Fibroblast of mammary gland (primary cell): ENCODE measurements around the gene TSPAN19.

Source experiments
- DNase-seq: peaks from one replicate; pipeline ENCODE4 v3.0.0-alpha.2; 2010; ENCODE audit warnings: low read depth
- H3K4me3 ChIP-seq: 2 replicates; pipeline ENCODE4 v1.5.1; 2011; ENCODE audit warnings: low read depth, mild to moderate bottlenecking, low read length, moderate library complexity; ENCODE audit not compliant: control insufficient read depth
- CTCF ChIP-seq: conservative IDR thresholded peaks from 2 replicates; pipeline ENCODE4 v1.5.1; 2011; ENCODE audit warnings: low read depth, low read length, inconsistent platforms; ENCODE audit not compliant: control insufficient read depth, insufficient read depth

The TSPAN19 gene

GRCh38 chr12:85059594-85059993 lies 23.5 kb upstream of the TSPAN19 start:
- no peak for TF ChIP-seq CTCF
- no peak overlapping the region for H3K4me3 ChIP-seq
- DNase-seq: no peak

GRCh38 chr12:85058339-85058738 lies 22.3 kb upstream of the TSPAN19 start:
- no peak overlapping the region for H3K4me3 ChIP-seq
- no peak for TF ChIP-seq CTCF
- DNase-seq: no peak

- peak; percentile 85 for TF ChIP-seq CTCF
- no peak overlapping the region for H3K4me3 ChIP-seq
- peak; percentile 56 for DNase-seq
These were observed 21.4 kb upstream of the TSPAN19 start for GRCh38 chr12:85057370-85057963.

GRCh38 chr12:85043829-85044228 lies 7.8 kb upstream of the TSPAN19 start:
- DNase-seq: no peak
- H3K4me3 ChIP-seq: no peak overlapping the region
- no peak for TF ChIP-seq CTCF

GRCh38 chr12:85041395-85041794 lies 5.3 kb upstream of the TSPAN19 start:
- TF ChIP-seq CTCF: no peak
- H3K4me3 ChIP-seq: no peak overlapping the region
- no peak for DNase-seq

- peak overlapping the region; percentile 67 for H3K4me3 ChIP-seq
- no peak for TF ChIP-seq CTCF
- DNase-seq: no peak
These were observed 656 bp upstream of the TSPAN19 start for GRCh38 chr12:85036733-85037132.

GRCh38 chr12:85029456-85029855 lies 6.6 kb downstream of the TSPAN19 start:
- TF ChIP-seq CTCF: peak; percentile 37
- peak; percentile 49 for DNase-seq
- H3K4me3 ChIP-seq: no peak overlapping the region
